GM23338 (cell line): ENCODE data around the gene RXFP1. TPM values are rescaled to one million over a fixed set of nuclear protein-coding genes. Genes with fewer than 3 reads are reported as not detected.

ENCODE experiments used
- ATAC-seq: fragments of 200-7000 bp; cut with Tn5 transposase; 3 replicates; pipeline ENCODE4 v1.9.1; 2020
- DNase-seq: peaks from one replicate; pipeline ENCODE4 v3.0.0-alpha.2; 2015; ENCODE audit warnings: low spot score
- H2AFZ ChIP-seq: fragments of 200-600 bp; sonication (generic); 2 replicates; pipeline ENCODE4 v1.8.0; 2016; ENCODE audit warnings: antibody characterized with exemption, mild to moderate bottlenecking, moderate library complexity
- H3F3A ChIP-seq: fragments of 200-600 bp; sonication (generic); replicated peaks from 2 replicates; pipeline ENCODE4 v1.8.0; 2017; ENCODE audit warnings: antibody characterized with exemption, mixed run types, low read depth
- H3K27ac ChIP-seq: fragments of 200-600 bp; sonication (generic); 2 replicates; pipeline ENCODE4 v1.6.1; 2016; ENCODE audit warnings: low read depth
- H3K27me3 ChIP-seq: fragments of 200-600 bp; sonication (generic); 2 replicates; pipeline ENCODE4 v1.8.0; 2016; ENCODE audit warnings: mild to moderate bottlenecking, mixed run types, moderate library complexity; ENCODE audit not compliant: insufficient read depth
- H3K36me3 ChIP-seq: fragments of 200-600 bp; sonication (generic); 2 replicates; pipeline ENCODE4 v1.8.0; 2016; ENCODE audit warnings: mild to moderate bottlenecking; ENCODE audit not compliant: insufficient read depth
- H3K4me1 ChIP-seq: fragments of 200-600 bp; sonication (generic); 2 replicates; pipeline ENCODE4 v1.8.0; 2016; ENCODE audit warnings: mild to moderate bottlenecking, moderate library complexity; ENCODE audit not compliant: insufficient read depth
- H3K4me2 ChIP-seq: fragments of 200-600 bp; sonication (generic); 2 replicates; pipeline ENCODE4 v1.7.1; 2017; ENCODE audit warnings: mixed run types
- H3K4me3 ChIP-seq: fragments of 200-600 bp; sonication (generic); 2 replicates; pipeline ENCODE4 v1.6.1; 2016; ENCODE audit warnings: mixed run types
- H3K79me2 ChIP-seq: fragments of 200-600 bp; sonication (generic); replicated peaks from 2 replicates; pipeline ENCODE4 v1.8.0; 2017; ENCODE audit warnings: mild to moderate bottlenecking; ENCODE audit not compliant: insufficient read depth
- H3K9me2 ChIP-seq: fragments of 200-600 bp; sonication (generic); 2 replicates; pipeline ENCODE4 v1.8.0; 2017; ENCODE audit not compliant: insufficient read depth
- H4K20me1 ChIP-seq: fragments of 200-600 bp; sonication (generic); replicated peaks from 2 replicates; pipeline ENCODE4 v1.8.0; 2017; ENCODE audit warnings: mild to moderate bottlenecking; ENCODE audit not compliant: insufficient read depth
- H3K27ac Mint-ChIP-seq: 2 replicates; pipeline ENCODE4 v1.8.0; 2020; ENCODE audit warnings: inconsistent platforms, mild to moderate bottlenecking, moderate library complexity, mixed read lengths
- H3K27me3 Mint-ChIP-seq: 3 replicates; pipeline ENCODE4 v1.8.0; 2022; ENCODE audit warnings: low read depth, mild to moderate bottlenecking, moderate library complexity, mixed read lengths, inconsistent platforms; ENCODE audit not compliant: insufficient read depth, poor library complexity
- H3K36me3 Mint-ChIP-seq: 3 replicates; pipeline ENCODE4 v1.8.0; 2021; ENCODE audit warnings: low read depth, mild to moderate bottlenecking, inconsistent platforms, moderate library complexity, mixed read lengths
- H3K4me1 Mint-ChIP-seq: 3 replicates; pipeline ENCODE4 v1.8.0; 2020; ENCODE audit warnings: mild to moderate bottlenecking, inconsistent platforms, mixed read lengths
- H3K4me3 Mint-ChIP-seq: 3 replicates; pipeline ENCODE4 v1.8.0; 2021; ENCODE audit warnings: moderate library complexity, mild to moderate bottlenecking, inconsistent platforms, mixed read lengths
- H3K9me3 Mint-ChIP-seq: 3 replicates; pipeline ENCODE4 v1.8.0; 2020; ENCODE audit warnings: moderate library complexity, mild to moderate bottlenecking, inconsistent platforms, mixed read lengths
- CREB1 ChIP-seq: fragments of 250-450 bp; sonication (Bioruptor Pico); IDR thresholded peaks from 2 replicates; pipeline ENCODE4 v1.5.0; 2020; ENCODE audit warnings: low read depth, mild to moderate bottlenecking, moderate library complexity
- EZH2phosphoT487 ChIP-seq: fragments of 200-600 bp; sonication (generic); IDR thresholded peaks from one replicate; pipeline ENCODE4 v1.8.1; 2018; ENCODE audit warnings: antibody characterized with exemption; ENCODE audit not compliant: unreplicated experiment
- JUNB ChIP-seq: IDR thresholded peaks from one replicate; pipeline ENCODE4 v1.6.1; 2016; ENCODE audit warnings: antibody characterized with exemption; ENCODE audit not compliant: unreplicated experiment
- NANOG ChIP-seq: IDR thresholded peaks from 2 replicates; pipeline ENCODE4 v1.6.1; 2016; ENCODE audit warnings: antibody characterized with exemption, borderline replicate concordance
- STAT1 ChIP-seq: IDR thresholded peaks from one replicate; pipeline ENCODE4 v1.6.1; 2016; ENCODE audit warnings: antibody characterized with exemption; ENCODE audit not compliant: unreplicated experiment
- ZNF114 ChIP-seq: fragments of 250-450 bp; sonication (Bioruptor Pico); IDR thresholded peaks from 2 replicates; pipeline ENCODE4 v1.5.0; 2020; ENCODE audit warnings: mild to moderate bottlenecking, moderate library complexity
- ZNF331 ChIP-seq: fragments of 250-450 bp; sonication (Bioruptor Pico); IDR thresholded peaks from 2 replicates; pipeline ENCODE4 v1.5.0; 2020; ENCODE audit warnings: low read depth, mild to moderate bottlenecking, moderate library complexity
- polyA plus RNA-seq: library from polyadenylated mRNA; unstranded; fragments of >200 nt; fragmentation: Nextera tagmentation; extraction: Ambion mirVana; gene quantifications from 2 replicates; pipeline ENCODE4 v1.2.1, GENCODE V29; 2016
- total RNA-seq: library from RNA; depleted of rRNA; stranded (reverse); fragments of >200 nt; shearing (Covaris generic); gene quantifications from 2 replicates; pipeline ENCODE4 v1.2.3, GENCODE V29; 2014
- TF ChIP-seq, protein P1 (sequence below): fragments of 250-450 bp; sonication (Bioruptor Pico); IDR thresholded peaks from 2 replicates; pipeline ENCODE4 v1.5.0; 2020; ENCODE audit warnings: mild to moderate bottlenecking, moderate library complexity
- TF ChIP-seq, protein P2 (sequence below), 2 experiments: fragments of 200-600 bp in 1 of 2; sonication (generic) in 1 of 2; conservative IDR thresholded peaks; 2 replicates each; pipeline versions ENCODE4 v1.5.1 to v1.6.1; 2016 to 2017; ENCODE audit warnings: antibody characterized with exemption in 2 of 2, low read depth in 2 of 2, mild to moderate bottlenecking in 2 of 2, moderate library complexity in 1 of 2
- TF ChIP-seq, protein P3 (sequence below): IDR thresholded peaks from one replicate; pipeline ENCODE4 v1.6.1; 2018; ENCODE audit warnings: antibody characterized with exemption; ENCODE audit not compliant: unreplicated experiment

The RXFP1 gene
- total and polyA plus RNA-seq, 2 experiments from 2014 or later, result 0.63 TPM; not detected in 1

DNA sequence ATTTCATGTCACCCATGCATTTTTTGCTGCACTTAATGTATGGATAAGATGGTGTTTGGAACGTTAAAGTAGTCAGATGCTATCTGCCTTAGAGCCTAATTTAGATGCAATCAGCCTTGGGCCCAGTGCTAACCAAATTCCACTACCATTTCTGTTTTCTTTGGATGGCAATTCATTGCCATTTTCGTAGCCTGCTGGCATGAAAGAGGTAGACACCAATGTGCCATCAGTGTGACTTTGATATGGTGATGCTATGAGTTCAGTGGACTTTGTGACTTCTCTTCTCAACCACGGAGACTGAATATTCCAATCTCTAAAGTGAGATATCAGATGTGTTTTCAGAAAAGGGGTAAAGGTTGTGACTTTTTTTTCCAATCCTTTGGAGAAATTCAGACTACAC, 152.0 kb downstream of the RXFP1 start (continued):
- TF ChIP-seq, protein P1, sequence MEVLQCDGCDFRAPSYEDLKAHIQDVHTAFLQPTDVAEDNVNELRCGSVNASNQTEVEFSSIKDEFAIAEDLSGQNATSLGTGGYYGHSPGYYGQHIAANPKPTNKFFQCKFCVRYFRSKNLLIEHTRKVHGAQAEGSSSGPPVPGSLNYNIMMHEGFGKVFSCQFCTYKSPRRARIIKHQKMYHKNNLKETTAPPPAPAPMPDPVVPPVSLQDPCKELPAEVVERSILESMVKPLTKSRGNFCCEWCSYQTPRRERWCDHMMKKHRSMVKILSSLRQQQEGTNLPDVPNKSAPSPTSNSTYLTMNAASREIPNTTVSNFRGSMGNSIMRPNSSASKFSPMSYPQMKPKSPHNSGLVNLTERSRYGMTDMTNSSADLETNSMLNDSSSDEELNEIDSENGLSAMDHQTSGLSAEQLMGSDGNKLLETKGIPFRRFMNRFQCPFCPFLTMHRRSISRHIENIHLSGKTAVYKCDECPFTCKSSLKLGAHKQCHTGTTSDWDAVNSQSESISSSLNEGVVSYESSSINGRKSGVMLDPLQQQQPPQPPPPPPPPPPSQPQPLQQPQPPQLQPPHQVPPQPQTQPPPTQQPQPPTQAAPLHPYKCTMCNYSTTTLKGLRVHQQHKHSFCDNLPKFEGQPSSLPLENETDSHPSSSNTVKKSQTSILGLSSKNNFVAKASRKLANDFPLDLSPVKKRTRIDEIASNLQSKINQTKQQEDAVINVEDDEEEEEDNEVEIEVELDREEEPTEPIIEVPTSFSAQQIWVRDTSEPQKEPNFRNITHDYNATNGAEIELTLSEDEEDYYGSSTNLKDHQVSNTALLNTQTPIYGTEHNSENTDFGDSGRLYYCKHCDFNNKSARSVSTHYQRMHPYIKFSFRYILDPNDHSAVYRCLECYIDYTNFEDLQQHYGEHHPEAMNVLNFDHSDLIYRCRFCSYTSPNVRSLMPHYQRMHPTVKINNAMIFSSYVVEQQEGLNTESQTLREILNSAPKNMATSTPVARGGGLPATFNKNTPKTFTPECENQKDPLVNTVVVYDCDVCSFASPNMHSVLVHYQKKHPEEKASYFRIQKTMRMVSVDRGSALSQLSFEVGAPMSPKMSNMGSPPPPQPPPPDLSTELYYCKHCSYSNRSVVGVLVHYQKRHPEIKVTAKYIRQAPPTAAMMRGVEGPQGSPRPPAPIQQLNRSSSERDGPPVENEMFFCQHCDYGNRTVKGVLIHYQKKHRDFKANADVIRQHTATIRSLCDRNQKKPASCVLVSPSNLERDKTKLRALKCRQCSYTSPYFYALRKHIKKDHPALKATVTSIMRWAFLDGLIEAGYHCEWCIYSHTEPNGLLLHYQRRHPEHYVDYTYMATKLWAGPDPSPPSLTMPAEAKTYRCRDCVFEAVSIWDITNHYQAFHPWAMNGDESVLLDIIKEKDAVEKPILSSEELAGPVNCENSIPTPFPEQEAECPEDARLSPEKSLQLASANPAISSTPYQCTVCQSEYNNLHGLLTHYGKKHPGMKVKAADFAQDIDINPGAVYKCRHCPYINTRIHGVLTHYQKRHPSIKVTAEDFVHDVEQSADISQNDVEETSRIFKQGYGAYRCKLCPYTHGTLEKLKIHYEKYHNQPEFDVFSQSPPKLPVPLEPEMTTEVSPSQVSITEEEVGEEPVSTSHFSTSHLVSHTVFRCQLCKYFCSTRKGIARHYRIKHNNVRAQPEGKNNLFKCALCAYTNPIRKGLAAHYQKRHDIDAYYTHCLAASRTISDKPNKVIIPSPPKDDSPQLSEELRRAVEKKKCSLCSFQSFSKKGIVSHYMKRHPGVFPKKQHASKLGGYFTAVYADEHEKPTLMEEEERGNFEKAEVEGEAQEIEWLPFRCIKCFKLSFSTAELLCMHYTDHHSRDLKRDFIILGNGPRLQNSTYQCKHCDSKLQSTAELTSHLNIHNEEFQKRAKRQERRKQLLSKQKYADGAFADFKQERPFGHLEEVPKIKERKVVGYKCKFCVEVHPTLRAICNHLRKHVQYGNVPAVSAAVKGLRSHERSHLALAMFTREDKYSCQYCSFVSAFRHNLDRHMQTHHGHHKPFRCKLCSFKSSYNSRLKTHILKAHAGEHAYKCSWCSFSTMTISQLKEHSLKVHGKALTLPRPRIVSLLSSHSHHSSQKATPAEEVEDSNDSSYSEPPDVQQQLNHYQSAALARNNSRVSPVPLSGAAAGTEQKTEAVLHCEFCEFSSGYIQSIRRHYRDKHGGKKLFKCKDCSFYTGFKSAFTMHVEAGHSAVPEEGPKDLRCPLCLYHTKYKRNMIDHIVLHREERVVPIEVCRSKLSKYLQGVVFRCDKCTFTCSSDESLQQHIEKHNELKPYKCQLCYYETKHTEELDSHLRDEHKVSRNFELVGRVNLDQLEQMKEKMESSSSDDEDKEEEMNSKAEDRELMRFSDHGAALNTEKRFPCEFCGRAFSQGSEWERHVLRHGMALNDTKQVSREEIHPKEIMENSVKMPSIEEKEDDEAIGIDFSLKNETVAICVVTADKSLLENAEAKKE (CRISPR knock-in tag), result no peak
- TF ChIP-seq STAT1 (no peak), CREB1 (CRISPR knock-in tag) (no peak), ZNF114 (no peak)
- TF ChIP-seq, protein P2, sequence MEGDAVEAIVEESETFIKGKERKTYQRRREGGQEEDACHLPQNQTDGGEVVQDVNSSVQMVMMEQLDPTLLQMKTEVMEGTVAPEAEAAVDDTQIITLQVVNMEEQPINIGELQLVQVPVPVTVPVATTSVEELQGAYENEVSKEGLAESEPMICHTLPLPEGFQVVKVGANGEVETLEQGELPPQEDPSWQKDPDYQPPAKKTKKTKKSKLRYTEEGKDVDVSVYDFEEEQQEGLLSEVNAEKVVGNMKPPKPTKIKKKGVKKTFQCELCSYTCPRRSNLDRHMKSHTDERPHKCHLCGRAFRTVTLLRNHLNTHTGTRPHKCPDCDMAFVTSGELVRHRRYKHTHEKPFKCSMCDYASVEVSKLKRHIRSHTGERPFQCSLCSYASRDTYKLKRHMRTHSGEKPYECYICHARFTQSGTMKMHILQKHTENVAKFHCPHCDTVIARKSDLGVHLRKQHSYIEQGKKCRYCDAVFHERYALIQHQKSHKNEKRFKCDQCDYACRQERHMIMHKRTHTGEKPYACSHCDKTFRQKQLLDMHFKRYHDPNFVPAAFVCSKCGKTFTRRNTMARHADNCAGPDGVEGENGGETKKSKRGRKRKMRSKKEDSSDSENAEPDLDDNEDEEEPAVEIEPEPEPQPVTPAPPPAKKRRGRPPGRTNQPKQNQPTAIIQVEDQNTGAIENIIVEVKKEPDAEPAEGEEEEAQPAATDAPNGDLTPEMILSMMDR (conservative IDR thresholded peaks at IDR 0.05; ENCODE audit: low read depth in 2 of 2), result no peak

DNA sequence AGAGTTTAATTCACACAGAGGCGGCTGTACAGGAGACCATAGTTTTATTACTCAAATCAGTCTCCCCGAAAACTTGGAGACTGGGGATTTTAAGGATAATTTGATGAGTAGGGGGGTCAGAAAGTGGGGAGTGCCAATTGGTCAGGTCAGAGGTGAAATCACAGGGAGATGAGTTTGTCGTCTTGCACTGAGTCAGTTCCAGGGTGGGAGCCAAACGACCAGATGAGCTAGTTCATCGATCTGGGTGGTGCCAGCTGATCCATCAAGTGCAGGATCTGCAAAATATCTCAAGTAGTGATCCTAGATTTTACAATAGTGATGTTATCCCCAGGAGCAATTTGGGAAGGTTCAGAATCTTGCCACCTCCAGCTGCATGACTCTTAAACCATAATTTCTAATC, 154.4 kb downstream of the RXFP1 start:
- H3K79me2 ChIP-seq, result peaks cover 8% of the 10 kb centered on the region
- no peak overlapping the region for H3K4me3 ChIP-seq
- H3F3A ChIP-seq, result peaks cover 5% of the 10 kb centered on the region; the same call in 1 of the 2 replicates
- H3K9me2 ChIP-seq, result no peaks in the 10 kb centered on the region
- H3K9me3 Mint-ChIP-seq, result no peaks in the 10 kb centered on the region; the same call in 2 of the 3 replicates
- H3K36me3 ChIP-seq, result no peaks in the 10 kb centered on the region
- peaks cover 8% of the 10 kb centered on the region; the same call in 2 of the 3 replicates for H3K4me1 Mint-ChIP-seq
- no peaks in the 10 kb centered on the region for H3K27me3 ChIP-seq
- peaks cover under 1% of the 10 kb centered on the region; the same call in 2 of the 3 replicates for H3K36me3 Mint-ChIP-seq
- no peak overlapping the region for H2AFZ ChIP-seq
- no peak overlapping the region for H3K4me3 Mint-ChIP-seq
- no peaks in the 10 kb centered on the region for H4K20me1 ChIP-seq
- DNase-seq, result no peak
- H3K27ac ChIP-seq, result no peak overlapping the region
- ATAC-seq, result no peak
- H3K4me1 ChIP-seq, result no peaks in the 10 kb centered on the region
- peaks cover 8% of the 10 kb centered on the region for H3K27me3 Mint-ChIP-seq
- no peak overlapping the region for H3K27ac Mint-ChIP-seq
- H3K4me2 ChIP-seq, result no peak overlapping the region
- no peak for TF ChIP-seq NANOG
- no peak for TF ChIP-seq STAT1
- TF ChIP-seq, protein P3, sequence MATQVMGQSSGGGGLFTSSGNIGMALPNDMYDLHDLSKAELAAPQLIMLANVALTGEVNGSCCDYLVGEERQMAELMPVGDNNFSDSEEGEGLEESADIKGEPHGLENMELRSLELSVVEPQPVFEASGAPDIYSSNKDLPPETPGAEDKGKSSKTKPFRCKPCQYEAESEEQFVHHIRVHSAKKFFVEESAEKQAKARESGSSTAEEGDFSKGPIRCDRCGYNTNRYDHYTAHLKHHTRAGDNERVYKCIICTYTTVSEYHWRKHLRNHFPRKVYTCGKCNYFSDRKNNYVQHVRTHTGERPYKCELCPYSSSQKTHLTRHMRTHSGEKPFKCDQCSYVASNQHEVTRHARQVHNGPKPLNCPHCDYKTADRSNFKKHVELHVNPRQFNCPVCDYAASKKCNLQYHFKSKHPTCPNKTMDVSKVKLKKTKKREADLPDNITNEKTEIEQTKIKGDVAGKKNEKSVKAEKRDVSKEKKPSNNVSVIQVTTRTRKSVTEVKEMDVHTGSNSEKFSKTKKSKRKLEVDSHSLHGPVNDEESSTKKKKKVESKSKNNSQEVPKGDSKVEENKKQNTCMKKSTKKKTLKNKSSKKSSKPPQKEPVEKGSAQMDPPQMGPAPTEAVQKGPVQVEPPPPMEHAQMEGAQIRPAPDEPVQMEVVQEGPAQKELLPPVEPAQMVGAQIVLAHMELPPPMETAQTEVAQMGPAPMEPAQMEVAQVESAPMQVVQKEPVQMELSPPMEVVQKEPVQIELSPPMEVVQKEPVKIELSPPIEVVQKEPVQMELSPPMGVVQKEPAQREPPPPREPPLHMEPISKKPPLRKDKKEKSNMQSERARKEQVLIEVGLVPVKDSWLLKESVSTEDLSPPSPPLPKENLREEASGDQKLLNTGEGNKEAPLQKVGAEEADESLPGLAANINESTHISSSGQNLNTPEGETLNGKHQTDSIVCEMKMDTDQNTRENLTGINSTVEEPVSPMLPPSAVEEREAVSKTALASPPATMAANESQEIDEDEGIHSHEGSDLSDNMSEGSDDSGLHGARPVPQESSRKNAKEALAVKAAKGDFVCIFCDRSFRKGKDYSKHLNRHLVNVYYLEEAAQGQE, result no peak
- TF ChIP-seq ZNF114, result no peak
- TF ChIP-seq, protein P2 (conservative IDR thresholded peaks at IDR 0.05; ENCODE audit: low read depth in 2 of 2), result no peak
- no peak for TF ChIP-seq EZH2phosphoT487
- no peak for TF ChIP-seq JUNB
- no peak for TF ChIP-seq ZNF331 (CRISPR knock-in tag)
- TF ChIP-seq CREB1 (CRISPR knock-in tag), result no peak
